ENCODE data around the gene BHLHE41.

- TF ChIP-seq EZH2 (IDR thresholded peaks at IDR 0.05), result no peak
- TF ChIP-seq POLR2AphosphoS5 (IDR thresholded peaks at IDR 0.05; ENCODE audit: borderline replicate concordance, low read depth, low read length), result no peak
- no peak for TF ChIP-seq FOXP2 (optimal IDR thresholded peaks at IDR 0.05; ENCODE audit: control extremely low read depth, extremely low read length, insufficient read depth)
Observed at GRCh38 chr12:26123482-26123980, 1.3 kb downstream of the BHLHE41 start.
